GM20000 (cell line): ENCODE measurements around the gene FCHO2.

ENCODE experiments used
- DNase-seq: peaks from one replicate; pipeline ENCODE4 v3.0.0; 2012; ENCODE audit warnings: low spot score
- CTCF ChIP-seq: IDR thresholded peaks from 2 replicates; pipeline ENCODE4 v1.5.1; 2012; ENCODE audit warnings: mild to moderate bottlenecking, control low read depth; ENCODE audit errors: extremely low read depth, missing control alignments

FCHO2 gene

DNA sequence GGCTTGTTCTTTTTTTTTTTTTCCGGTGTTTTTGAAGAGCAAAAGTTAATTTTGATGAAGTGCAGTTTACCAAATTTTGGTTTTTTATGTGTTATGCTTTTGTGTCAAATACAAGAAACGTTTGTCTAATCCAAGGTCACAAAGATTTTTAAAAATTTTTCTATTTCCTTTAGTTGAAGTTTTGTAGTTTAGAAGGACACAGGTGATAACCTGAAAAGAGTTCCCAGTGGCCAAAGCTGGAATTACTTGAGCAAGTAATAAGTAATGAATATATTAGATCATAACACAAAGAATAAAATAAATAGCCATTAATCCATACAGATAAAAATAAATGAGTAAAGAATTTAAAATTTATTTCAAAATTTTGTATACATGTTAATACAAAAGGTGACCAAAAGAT lies 71.5 kb downstream of the FCHO2 start:
- TF ChIP-seq CTCF = no peak
- DNase-seq = no peak

DNA sequence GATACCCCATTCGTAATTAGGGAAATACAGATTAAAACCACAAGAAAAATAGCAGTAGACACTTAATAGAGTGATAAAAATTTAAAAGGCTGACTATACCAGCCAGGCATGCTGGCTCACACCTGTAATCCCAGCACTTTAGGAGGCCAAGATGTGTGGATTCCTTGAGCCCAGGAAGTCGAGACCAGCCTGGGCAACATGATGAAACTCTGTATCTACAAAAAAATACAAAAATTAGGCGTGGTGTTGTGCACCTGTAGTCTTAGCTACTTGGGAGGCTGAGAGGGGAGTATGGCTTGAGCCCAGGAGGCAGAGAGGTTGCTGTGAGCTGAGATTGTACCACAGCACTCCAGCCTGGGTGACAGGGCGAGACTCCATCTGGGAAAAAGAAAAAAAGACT lies 72.0 kb downstream of the FCHO2 start:
- TF ChIP-seq CTCF = no peak
- no peak for DNase-seq

- no peak for DNase-seq
- TF ChIP-seq CTCF = no peak
These were observed 73.3 kb downstream of the FCHO2 start for GRCh38 chr5:73028991-73029595.

- no peak for DNase-seq
- no peak for TF ChIP-seq CTCF
These were observed 74.7 kb downstream of the FCHO2 start for GRCh38 chr5:73030531-73030930.

- no peak for DNase-seq
- TF ChIP-seq CTCF = no peak
These were observed 75.2 kb downstream of the FCHO2 start for GRCh38 chr5:73030995-73031394.

DNA sequence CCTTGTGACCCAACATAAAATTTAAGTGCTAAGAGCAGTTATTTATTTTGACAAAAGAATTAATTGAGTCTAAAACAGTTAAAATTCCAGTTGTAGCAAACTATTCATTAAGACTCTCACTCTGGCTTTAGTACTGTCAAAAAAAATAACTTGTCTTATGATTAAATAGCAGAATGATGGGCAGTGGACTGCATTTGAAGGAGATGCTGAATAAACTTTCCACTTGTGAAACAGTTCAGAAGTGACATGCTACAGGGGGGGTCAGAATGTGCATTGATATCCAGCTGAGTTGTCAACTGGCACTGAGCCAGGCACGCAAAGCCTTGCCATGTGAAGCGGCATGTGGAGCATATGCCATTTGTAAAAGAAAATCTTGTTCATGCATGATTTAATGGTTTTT lies 76.0 kb downstream of the FCHO2 start:
- DNase-seq = no peak
- no peak for TF ChIP-seq CTCF

GRCh38 chr5:73032635-73033034 lies 76.8 kb downstream of the FCHO2 start:
- DNase-seq = no peak
- TF ChIP-seq CTCF = no peak
